HepG2 (cell line): Measurements from ENCODE around the gene MIF4GD. TPM values are rescaled to one million over a fixed set of nuclear protein-coding genes. Genes with fewer than 3 reads are reported as not detected.
A peak's percentile ranks its signal among the peaks of the same experiment; 100 is the strongest.

ENCODE experiments used
- ARHGAP35 ChIP-seq: sonication (generic); formaldehyde crosslinking; IDR thresholded peaks from 2 replicates; pipeline ENCODE4 v1.9.0; 2022; ENCODE audit warnings: mild to moderate bottlenecking, inconsistent platforms, moderate library complexity, missing genetic modification reagents, borderline replicate concordance
- ATF1 ChIP-seq: IDR thresholded peaks from 2 replicates; pipeline ENCODE4 v1.6.1; 2016; ENCODE audit warnings: mild to moderate bottlenecking, control low read depth
- GATAD1 ChIP-seq: IDR thresholded peaks from 2 replicates; pipeline ENCODE4 v1.6.1; 2016; ENCODE audit warnings: missing genetic modification reagents, missing compliant biosample characterization
- GMEB1 ChIP-seq: sonication (generic); formaldehyde crosslinking; IDR thresholded peaks from 2 replicates; pipeline ENCODE4 v1.5.1; 2020; ENCODE audit warnings: missing genetic modification reagents, mild to moderate bottlenecking, borderline replicate concordance
- IKZF1 ChIP-seq: fragments of 450-650 bp; IDR thresholded peaks from 2 replicates; pipeline ENCODE4 v1.7.1; 2016
- JDP2 ChIP-seq: sonication (generic); formaldehyde crosslinking; IDR thresholded peaks from 2 replicates; pipeline ENCODE4 v1.8.1; 2022; ENCODE audit warnings: missing genetic modification reagents, borderline replicate concordance
- KLF15 ChIP-seq: sonication (generic); formaldehyde crosslinking; IDR thresholded peaks from 2 replicates; pipeline ENCODE4 v1.8.1; 2023; ENCODE audit warnings: borderline replicate concordance, mild to moderate bottlenecking, inconsistent platforms, missing genetic modification reagents, mixed read lengths
- KLF16 ChIP-seq, 2 experiments: sonication (generic) in 1 of 2; formaldehyde crosslinking in 1 of 2; IDR thresholded peaks; 2 replicates each; pipeline versions ENCODE4 v1.6.1 to v1.8.0; 2016 to 2023; ENCODE audit warnings: missing genetic modification reagents in 2 of 2, missing compliant biosample characterization in 1 of 2
- PAWR ChIP-seq: sonication (generic); formaldehyde crosslinking; IDR thresholded peaks from 2 replicates; pipeline ENCODE4 v1.4.0; 2020; ENCODE audit warnings: missing genetic modification reagents, mild to moderate bottlenecking, borderline replicate concordance
- ZNF224 ChIP-seq: sonication (generic); formaldehyde crosslinking; IDR thresholded peaks from 2 replicates; pipeline ENCODE4 v1.5.0; 2020; ENCODE audit warnings: mild to moderate bottlenecking, missing genetic modification reagents
- ZNF251 ChIP-seq: sonication (generic); formaldehyde crosslinking; IDR thresholded peaks from 2 replicates; pipeline ENCODE4 v1.9.0; 2021; ENCODE audit warnings: mild to moderate bottlenecking, missing genetic modification reagents
- ZNF343 ChIP-seq: sonication (generic); formaldehyde crosslinking; IDR thresholded peaks from 2 replicates; pipeline ENCODE4 v1.4.0; 2020; ENCODE audit warnings: mild to moderate bottlenecking, missing genetic modification reagents
- ZNF562 ChIP-seq: sonication (generic); formaldehyde crosslinking; IDR thresholded peaks from 2 replicates; pipeline ENCODE4 v1.8.0; 2022; ENCODE audit warnings: missing genetic modification reagents, borderline replicate concordance
- ZNF569 ChIP-seq: sonication (generic); formaldehyde crosslinking; IDR thresholded peaks from 2 replicates; pipeline ENCODE4 v1.5.0; 2020; ENCODE audit warnings: mild to moderate bottlenecking, missing genetic modification reagents, moderate library complexity, borderline replicate concordance
- polyA plus RNA-seq, 8 experiments: library from polyadenylated mRNA; depleted of rRNA in 3 of 8; stranded (reverse) in 7 of 8; unstranded in 1 of 8; fragments of >200 nt; fragmentation: Illumina TruSeq in 4 of 8; extraction: Trizol in 4 of 8; gene quantifications; 2 replicates each; pipeline versions ENCODE4 v1.2.1 to v1.2.3, GENCODE V29; 2011 to 2016; ENCODE audit warnings: low read depth in 4 of 8, missing spikeins in 1 of 8, mixed read lengths in 1 of 8; ENCODE audit not compliant: insufficient read depth in 1 of 8
- total RNA-seq, 5 experiments: library from RNA; depleted of rRNA; stranded (reverse); fragments of >200 nt; fragmentation: Illumina TruSeq; extraction: Trizol; gene quantifications; 2 replicates each; pipeline ENCODE4 v1.2.3, GENCODE V29; 2016; ENCODE audit warnings: low read depth in 1 of 5
- TF ChIP-seq, protein P1 (sequence below), 2 experiments: fragments of 450-650 bp in 1 of 2; sonication (generic) in 1 of 2; formaldehyde crosslinking in 1 of 2; IDR thresholded peaks; 2 replicates each; pipeline versions ENCODE4 v1.6.1 to v1.8.0; 2016 to 2022; ENCODE audit warnings: antibody characterized with exemption in 1 of 2, mild to moderate bottlenecking in 1 of 2, missing genetic modification reagents in 1 of 2
- TF ChIP-seq, protein P2 (sequence below): IDR thresholded peaks from 2 replicates; pipeline ENCODE4 v1.6.1; 2018; ENCODE audit warnings: missing genetic modification reagents

Gene MIF4GD
- total and polyA plus RNA-seq, 2 of the 13 experiments (the other 11 are each of a cell fraction or from before 2014, with no cell fraction given) = 14.0 to 28.0 TPM

DNA sequence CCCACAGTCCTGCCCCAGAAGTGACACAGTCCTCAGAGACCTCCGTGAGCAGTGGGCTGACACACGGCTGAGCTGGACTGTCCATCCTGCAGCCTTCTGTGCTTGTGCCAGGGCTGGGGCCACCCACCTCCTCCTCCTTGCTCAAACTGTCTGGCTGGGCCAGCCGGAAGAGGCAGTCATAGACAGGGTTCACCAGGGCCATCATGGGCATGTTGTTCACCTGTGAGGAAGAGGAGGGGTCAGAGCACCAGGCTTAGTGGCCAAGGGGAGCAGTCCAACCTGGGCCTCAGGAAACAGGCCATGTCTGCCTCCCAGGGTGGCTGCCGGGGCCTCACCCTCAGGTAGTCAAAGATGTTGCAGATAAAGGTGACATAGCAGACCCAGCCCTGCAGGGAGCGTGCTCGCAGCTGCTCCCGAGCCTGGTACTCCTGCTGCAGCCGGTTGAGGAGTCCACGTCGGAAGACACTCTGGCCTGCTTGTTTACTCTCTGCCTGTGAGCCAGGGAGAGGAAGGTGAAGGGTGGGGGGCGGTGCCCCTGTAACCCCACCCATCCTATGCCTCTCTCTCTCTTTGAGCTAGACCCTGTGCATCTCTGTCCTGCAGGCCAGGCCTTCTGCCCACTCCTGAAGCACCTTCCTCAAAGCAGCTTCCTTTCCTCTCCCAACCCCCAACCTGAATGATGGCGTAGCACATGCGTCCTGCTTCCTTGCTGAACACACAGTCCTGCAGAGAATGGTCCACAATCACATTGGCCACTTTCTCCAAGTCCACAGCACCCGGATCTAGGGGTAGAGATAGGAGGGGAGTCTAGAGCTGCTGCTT lies 3.4 kb downstream of the MIF4GD start (continued):
- TF ChIP-seq, protein P1, sequence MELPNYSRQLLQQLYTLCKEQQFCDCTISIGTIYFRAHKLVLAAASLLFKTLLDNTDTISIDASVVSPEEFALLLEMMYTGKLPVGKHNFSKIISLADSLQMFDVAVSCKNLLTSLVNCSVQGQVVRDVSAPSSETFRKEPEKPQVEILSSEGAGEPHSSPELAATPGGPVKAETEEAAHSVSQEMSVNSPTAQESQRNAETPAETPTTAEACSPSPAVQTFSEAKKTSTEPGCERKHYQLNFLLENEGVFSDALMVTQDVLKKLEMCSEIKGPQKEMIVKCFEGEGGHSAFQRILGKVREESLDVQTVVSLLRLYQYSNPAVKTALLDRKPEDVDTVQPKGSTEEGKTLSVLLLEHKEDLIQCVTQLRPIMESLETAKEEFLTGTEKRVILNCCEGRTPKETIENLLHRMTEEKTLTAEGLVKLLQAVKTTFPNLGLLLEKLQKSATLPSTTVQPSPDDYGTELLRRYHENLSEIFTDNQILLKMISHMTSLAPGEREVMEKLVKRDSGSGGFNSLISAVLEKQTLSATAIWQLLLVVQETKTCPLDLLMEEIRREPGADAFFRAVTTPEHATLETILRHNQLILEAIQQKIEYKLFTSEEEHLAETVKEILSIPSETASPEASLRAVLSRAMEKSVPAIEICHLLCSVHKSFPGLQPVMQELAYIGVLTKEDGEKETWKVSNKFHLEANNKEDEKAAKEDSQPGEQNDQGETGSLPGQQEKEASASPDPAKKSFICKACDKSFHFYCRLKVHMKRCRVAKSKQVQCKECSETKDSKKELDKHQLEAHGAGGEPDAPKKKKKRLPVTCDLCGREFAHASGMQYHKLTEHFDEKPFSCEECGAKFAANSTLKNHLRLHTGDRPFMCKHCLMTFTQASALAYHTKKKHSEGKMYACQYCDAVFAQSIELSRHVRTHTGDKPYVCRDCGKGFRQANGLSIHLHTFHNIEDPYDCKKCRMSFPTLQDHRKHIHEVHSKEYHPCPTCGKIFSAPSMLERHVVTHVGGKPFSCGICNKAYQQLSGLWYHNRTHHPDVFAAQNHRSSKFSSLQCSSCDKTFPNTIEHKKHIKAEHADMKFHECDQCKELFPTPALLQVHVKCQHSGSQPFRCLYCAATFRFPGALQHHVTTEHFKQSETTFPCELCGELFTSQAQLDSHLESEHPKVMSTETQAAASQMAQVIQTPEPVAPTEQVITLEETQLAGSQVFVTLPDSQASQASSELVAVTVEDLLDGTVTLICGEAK (IDR thresholded peaks at IDR 0.05) = no peak
- TF ChIP-seq, protein P1 (CRISPR knock-in tag; IDR thresholded peaks at IDR 0.05) = no peak
- TF ChIP-seq JDP2 (no peak), ZNF251 (CRISPR knock-in tag) (no peak), ATF1 (CRISPR knock-in tag) (no peak), KLF16 (CRISPR knock-in tag; IDR thresholded peaks at IDR 0.05) (peak in 1 of 2 experiments; percentile 68; a peak in 1 of 4 replicates), PAWR (CRISPR knock-in tag) (no peak), KLF15 (CRISPR knock-in tag) (no peak), ZNF343 (no peak), ZNF569 (no peak), ZNF562 (CRISPR knock-in tag) (no peak), ZNF224 (CRISPR knock-in tag) (no peak), GATAD1 (CRISPR knock-in tag) (peak; percentile 83), ARHGAP35 (CRISPR knock-in tag) (no peak; the same call in 1 of the 2 replicates), GMEB1 (CRISPR knock-in tag) (peak; percentile 63; the same call in 1 of the 2 replicates), IKZF1 (no peak)
- TF ChIP-seq, protein P2, sequence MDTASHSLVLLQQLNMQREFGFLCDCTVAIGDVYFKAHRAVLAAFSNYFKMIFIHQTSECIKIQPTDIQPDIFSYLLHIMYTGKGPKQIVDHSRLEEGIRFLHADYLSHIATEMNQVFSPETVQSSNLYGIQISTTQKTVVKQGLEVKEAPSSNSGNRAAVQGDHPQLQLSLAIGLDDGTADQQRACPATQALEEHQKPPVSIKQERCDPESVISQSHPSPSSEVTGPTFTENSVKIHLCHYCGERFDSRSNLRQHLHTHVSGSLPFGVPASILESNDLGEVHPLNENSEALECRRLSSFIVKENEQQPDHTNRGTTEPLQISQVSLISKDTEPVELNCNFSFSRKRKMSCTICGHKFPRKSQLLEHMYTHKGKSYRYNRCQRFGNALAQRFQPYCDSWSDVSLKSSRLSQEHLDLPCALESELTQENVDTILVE (CRISPR knock-in tag) = peak; percentile 63; the same call in 1 of the 2 replicates
